ENCODE results near the gene LRRN4. TPM values are rescaled to one million over a fixed set of nuclear protein-coding genes. Genes with fewer than 3 reads are reported as not detected.

The LRRN4 gene
- total RNA-seq, 2 experiments from 2014 or later, result 0.08 to 0.17 TPM

GRCh38 chr20:6007094-6007528 is 46.7 kb downstream of the LRRN4 start:
- Mint-ChIP-seq H3K9me3 (no peaks in the 10 kb centered on the region), H3K36me3 (ENCODE audit: low read depth) (peaks cover 36% of the 10 kb centered on the region), H3K27me3 (no peaks in the 10 kb centered on the region), H3K27ac (peak overlapping the region; percentile 90), H3K4me3 (peak overlapping the region; percentile 99), H3K4me1 (ENCODE audit: low read depth) (peaks cover 52% of the 10 kb centered on the region)
- no peak for TF ChIP-seq CTCF (IDR thresholded peaks at IDR 0.05)
- CTCF ChIA-PET, result interaction anchor here (4.5 kb wide), 1 partner anchor 478 kb away, joined by 14 read pairs; no protein-coding TSS in a partner anchor
- DNase-seq (no peak), ATAC-seq (ENCODE audit: poor library complexity) (no peak)
- POLR2A ChIA-PET, result no interaction called here
- peaks cover 21% of the 10 kb centered on the region for H3K36me3 ChIP-seq (ENCODE audit: insufficient read depth, low read length)
- H3K4me3 ChIP-seq (ENCODE audit: low read length), result peak overlapping the region; percentile 85
- no peaks in the 10 kb centered on the region for H3K9me3 ChIP-seq (ENCODE audit: control insufficient read depth in 1 of 2, insufficient read depth in 1 of 2, low read length in 2 of 2)
- intact Hi-C loops (cut with DNase I, micrococcal nuclease), result no loop called here
- H3K27ac ChIP-seq (ENCODE audit: low read depth in 1 of 2, low read length in 2 of 2), result no peak overlapping the region
- H3K27me3 ChIP-seq (ENCODE audit: control insufficient read depth in 1 of 2, insufficient read depth in 2 of 2, low read length in 2 of 2), result no peaks in the 10 kb centered on the region
- H3K4me1 ChIP-seq (ENCODE audit: insufficient read depth, low read length), result peaks cover 7% of the 10 kb centered on the region

- Mint-ChIP-seq H3K27me3 (no peaks in the 10 kb centered on the region), H3K9me3 (no peaks in the 10 kb centered on the region), H3K27ac (peak overlapping the region; percentile 90), H3K4me1 (ENCODE audit: low read depth) (peaks cover 52% of the 10 kb centered on the region), H3K36me3 (ENCODE audit: low read depth) (peaks cover 31% of the 10 kb centered on the region), H3K4me3 (peak overlapping the region; percentile 99)
- intact Hi-C loops (cut with DNase I, micrococcal nuclease), result no loop called here
- CTCF ChIA-PET, result interaction anchor here (4.5 kb wide), 1 partner anchor 477 kb away, joined by 14 read pairs; no protein-coding TSS in a partner anchor
- peaks cover 7% of the 10 kb centered on the region for H3K4me1 ChIP-seq (ENCODE audit: insufficient read depth, low read length)
- ATAC-seq (ENCODE audit: poor library complexity), result no peak
- H3K36me3 ChIP-seq (ENCODE audit: insufficient read depth, low read length), result peaks cover 16% of the 10 kb centered on the region
- no peaks in the 10 kb centered on the region for H3K27me3 ChIP-seq (ENCODE audit: control insufficient read depth in 1 of 2, insufficient read depth in 2 of 2, low read length in 2 of 2)
- DNase-seq, result no peak
- no peaks in the 10 kb centered on the region for H3K9me3 ChIP-seq (ENCODE audit: control insufficient read depth in 1 of 2, insufficient read depth in 1 of 2, low read length in 2 of 2)
- peak overlapping the region; percentile 85 for H3K4me3 ChIP-seq (ENCODE audit: low read length)
- H3K27ac ChIP-seq (ENCODE audit: low read depth in 1 of 2, low read length in 2 of 2), result no peak overlapping the region
- TF ChIP-seq CTCF (IDR thresholded peaks at IDR 0.05), result no peak
- POLR2A ChIA-PET, result no interaction called here
Observed at GRCh38 chr20:6006603-6006949, 47.3 kb downstream of the LRRN4 start.

- intact Hi-C loops (cut with DNase I, micrococcal nuclease), result loop anchor here (5.0 kb wide), 1 partner anchor 434 kb away; no protein-coding TSS in a partner anchor
- no peaks in the 10 kb centered on the region for H3K36me3 ChIP-seq (ENCODE audit: insufficient read depth, low read length)
- no peak for ATAC-seq (ENCODE audit: poor library complexity)
- CTCF ChIA-PET, result no interaction called here
- Mint-ChIP-seq H3K4me1 (ENCODE audit: low read depth) (peaks cover 46% of the 10 kb centered on the region), H3K9me3 (no peaks in the 10 kb centered on the region), H3K27ac (no peak overlapping the region), H3K4me3 (no peak overlapping the region), H3K36me3 (ENCODE audit: low read depth) (no peaks in the 10 kb centered on the region), H3K27me3 (no peaks in the 10 kb centered on the region)
- no peak overlapping the region for H3K27ac ChIP-seq (ENCODE audit: low read depth in 1 of 2, low read length in 2 of 2)
- POLR2A ChIA-PET, result no interaction called here
- H3K27me3 ChIP-seq (ENCODE audit: control insufficient read depth in 1 of 2, insufficient read depth in 2 of 2, low read length in 2 of 2), result no peaks in the 10 kb centered on the region
- no peak for TF ChIP-seq CTCF (IDR thresholded peaks at IDR 0.05)
- peaks cover 16% of the 10 kb centered on the region for H3K4me1 ChIP-seq (ENCODE audit: insufficient read depth, low read length)
- no peaks in the 10 kb centered on the region for H3K9me3 ChIP-seq (ENCODE audit: control insufficient read depth in 1 of 2, insufficient read depth in 1 of 2, low read length in 2 of 2)
- no peak overlapping the region for H3K4me3 ChIP-seq (ENCODE audit: low read length)
- no peak for DNase-seq
Observed at GRCh38 chr20:6000871-6001270, 53.0 kb downstream of the LRRN4 start.
